GM19397 (cell line): Measurements from ENCODE around the gene CEP104.
"Not testable (repeated sequence)": the region's sequence is repeated elsewhere in the genome, so short reads cannot be mapped to it uniquely, and the experiment has no call there.

ENCODE experiments used
- ATAC-seq: cut with Tn5 transposase; IDR thresholded peaks from one replicate; pipeline ENCODE4 v1.9.1; 2021; ENCODE audit warnings: mild to moderate bottlenecking, moderate library complexity; ENCODE audit not compliant: unreplicated experiment

Gene CEP104

DNA sequence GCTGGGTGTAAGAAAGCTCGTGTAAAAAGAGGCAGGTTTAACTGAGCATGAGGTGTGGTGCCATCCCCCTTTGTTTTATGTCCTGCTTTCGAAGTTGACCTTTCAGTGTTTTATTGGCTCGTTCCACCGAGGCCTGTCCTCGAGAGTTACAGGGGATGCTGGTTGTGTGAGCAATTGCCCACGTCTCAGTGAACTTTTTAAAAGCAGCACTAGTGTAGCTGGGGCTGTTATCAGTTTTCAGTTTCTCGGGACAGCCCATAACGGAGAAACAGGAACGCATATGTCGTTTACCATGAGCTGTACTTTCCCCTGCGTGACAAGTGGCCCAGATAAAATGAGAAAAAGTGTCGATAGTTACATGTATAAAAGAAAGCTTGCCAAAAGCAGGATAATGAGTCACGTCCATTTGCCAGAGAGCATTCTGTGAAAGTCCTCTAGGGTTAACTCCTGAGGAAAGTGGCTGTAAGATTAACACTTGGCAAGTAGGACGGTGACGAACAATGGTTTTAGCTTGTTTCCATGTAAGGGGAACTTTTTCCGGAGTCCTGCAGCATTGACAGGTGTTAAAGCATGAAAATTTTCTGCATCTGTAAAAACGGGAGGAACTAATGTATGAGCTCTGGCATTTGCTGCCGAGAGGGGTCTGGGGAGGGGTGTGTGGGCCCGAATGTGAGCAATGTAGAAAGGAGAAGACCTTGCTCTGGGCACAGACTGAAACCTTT is 52.9 kb downstream of the CEP104 start:
- ATAC-seq: no peak

DNA sequence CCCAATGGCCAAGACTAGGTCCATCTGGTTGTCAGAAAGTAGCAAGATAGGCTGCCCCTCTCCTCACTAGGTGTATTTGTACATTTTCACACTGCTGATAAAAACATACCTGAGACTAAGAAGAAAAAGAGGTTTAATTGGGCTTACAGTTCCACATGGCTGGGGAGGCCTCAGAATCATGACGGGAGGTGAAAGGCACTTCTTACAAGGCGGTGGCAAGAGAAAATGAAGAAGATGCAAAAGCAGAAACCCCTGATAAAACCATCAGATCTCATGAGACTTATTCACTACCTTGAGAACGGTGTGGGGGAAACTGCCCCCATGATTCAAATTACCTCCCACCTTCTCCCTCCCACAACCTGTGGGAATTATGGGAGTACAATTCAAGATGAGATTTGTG is 56.2 kb downstream of the CEP104 start:
- not testable (repeated sequence) for ATAC-seq

DNA sequence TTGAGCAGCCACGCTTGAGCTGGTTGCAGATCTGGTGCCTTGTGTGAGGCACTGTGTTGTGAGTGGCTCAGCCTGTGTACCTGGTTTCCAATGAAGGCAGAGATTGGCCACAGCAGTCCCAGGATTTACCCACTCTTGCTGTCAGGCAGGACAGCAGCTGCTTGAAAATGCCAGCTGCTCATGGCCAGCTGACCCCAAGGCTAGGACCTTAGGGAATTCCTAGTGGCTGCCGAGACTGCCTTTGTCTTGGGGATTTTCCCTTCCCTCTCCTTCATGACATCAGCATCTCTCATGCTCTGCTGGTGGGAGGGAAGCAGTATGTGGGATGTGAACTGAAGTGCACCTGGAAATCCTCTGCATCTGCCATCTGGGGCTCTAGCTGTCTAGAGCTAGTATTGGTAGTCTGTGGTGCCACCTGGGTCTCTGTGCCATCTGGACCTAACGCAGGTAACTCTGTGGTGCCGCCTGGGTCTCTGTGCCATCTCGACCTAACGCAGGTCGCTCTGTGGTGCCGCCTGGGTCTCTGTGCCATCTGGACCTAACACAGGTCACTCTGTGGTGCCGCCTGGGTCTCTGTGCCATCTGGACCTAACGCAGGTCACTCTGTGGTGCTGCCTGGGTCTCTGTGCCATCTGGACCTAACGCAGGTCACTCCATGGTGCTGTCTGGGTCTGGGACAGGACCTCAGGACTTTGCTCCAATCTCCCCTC is 56.9 kb downstream of the CEP104 start:
- no peak for ATAC-seq

DNA sequence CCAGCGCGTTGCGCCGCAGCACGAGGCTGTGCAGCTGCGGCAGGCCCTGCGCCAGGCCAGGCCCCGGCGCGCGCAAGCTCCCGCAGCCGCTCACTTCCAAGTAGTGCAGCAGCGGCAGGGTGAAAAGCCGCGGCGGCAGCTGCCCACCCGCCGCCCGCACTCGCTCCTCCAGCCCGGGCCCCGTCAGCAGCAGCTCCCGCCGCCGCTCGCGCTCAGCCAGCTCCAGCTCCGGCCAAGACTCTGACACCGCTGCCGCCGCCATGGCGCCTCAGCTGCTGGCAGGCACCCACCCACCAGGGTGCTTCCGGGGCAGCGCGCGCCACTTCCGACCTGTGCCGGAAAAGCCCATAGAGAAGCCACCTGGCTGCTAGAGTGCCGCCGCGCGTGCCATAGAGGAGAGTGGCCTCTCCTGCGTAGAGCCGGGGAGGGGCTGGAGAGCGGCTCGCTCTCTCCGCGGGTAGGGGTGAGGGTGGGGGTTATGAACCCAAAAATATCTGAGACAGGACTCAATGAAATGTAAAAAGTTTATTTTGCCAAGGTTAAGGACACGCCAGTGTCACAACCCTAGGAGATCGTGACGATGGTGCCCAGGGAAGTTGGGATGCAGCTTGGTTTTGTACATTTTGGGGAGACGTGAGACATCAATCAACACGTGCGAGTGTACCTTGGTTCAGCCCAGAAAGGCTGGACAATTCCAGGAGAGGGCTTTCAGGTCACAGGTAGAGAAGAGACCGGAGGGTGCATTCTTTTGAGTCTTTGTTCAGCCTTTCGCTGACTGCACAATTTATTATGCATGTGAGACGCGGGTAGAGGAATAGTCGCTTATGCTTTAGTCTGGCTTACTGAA is 60.6 kb downstream of the CEP104 start, which contains the start of gene LRRC47:
Gene LRRC47, minus strand, starts transcription at position 284 of the 847 bp plus-strand sequence. Its CDS starts 22 bp downstream, at position 262.
- peak; percentile 97 for ATAC-seq

DNA sequence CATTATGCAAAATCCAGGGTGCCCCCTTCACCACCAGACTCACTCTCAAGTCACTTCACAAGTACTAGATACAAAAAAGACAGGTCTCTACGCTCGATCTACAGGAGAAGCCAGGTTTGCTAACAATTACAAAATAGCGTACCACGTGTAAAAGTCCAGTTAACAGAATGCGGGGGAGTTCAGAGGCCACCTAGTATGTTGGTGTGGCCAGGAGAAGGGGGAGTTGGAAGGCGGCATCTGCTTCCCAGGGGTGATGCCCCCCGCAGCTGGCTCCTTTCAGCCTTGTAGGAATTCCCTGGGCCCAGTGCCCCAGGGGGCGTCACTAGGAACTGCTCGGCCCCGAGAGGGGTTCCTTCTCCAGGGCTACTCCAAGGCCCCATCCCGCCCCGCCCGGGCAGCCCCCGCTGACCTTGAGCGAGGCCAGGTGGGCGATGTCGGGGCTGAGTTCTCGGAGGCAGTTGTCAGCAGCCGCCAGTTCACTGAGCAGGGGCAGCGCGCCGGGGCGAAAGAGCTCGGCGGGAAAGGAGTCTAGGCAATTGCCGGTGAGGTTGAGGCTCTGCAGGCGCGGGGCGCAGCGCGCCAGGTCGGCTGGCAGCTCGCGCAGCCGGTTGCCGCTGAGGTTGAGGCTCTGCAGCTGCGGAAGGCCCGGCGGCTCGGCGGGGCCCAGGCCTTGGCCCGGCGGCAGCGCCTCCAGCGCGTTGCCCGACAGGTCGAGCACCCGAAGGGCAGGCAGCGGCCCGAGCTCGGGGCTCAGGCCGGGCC is 61.4 kb downstream of the CEP104 start:
- no peak for ATAC-seq

DNA sequence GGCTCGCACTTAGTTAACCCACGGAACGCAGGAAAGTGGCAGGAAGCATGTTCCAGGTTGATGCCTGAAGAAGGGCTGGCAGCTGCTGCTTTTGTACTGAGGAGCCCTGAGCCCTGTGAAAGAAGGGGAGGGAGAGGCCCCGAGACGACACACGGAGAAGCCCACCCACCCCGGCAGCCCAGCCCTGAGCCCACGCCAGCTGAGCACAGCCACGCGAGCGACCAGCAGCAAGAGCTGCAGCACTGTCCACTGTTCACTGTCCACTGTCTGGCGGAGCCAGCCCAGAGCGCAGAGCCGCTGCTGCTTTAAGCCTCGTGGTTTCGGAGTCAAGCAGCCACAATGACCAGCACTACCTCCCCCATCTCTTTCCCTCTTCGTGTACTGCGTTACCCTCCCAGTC is 66.1 kb downstream of the CEP104 start:
- ATAC-seq: no peak

DNA sequence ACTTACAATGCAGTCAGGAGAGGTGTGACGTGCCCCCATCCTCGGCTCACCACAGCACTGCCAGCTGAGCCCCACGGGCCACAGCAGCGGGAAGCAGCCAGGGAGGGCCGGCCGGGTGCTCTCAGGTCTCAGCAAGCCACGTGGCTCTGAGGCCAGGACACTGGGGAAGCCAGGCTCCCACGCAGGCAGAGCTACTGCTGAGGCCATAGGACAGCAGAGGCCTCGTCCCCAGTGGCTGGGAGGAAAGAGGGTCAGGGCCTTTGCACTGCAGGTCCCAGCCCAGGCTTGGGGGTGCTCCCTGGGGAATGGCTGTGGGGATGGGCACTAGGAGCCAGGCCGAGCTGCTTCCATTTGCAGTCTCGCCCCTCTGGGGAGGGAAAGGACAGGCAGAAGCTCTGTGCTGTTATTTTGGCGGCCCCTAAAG is 66.5 kb downstream of the CEP104 start:
- ATAC-seq: no peak

DNA sequence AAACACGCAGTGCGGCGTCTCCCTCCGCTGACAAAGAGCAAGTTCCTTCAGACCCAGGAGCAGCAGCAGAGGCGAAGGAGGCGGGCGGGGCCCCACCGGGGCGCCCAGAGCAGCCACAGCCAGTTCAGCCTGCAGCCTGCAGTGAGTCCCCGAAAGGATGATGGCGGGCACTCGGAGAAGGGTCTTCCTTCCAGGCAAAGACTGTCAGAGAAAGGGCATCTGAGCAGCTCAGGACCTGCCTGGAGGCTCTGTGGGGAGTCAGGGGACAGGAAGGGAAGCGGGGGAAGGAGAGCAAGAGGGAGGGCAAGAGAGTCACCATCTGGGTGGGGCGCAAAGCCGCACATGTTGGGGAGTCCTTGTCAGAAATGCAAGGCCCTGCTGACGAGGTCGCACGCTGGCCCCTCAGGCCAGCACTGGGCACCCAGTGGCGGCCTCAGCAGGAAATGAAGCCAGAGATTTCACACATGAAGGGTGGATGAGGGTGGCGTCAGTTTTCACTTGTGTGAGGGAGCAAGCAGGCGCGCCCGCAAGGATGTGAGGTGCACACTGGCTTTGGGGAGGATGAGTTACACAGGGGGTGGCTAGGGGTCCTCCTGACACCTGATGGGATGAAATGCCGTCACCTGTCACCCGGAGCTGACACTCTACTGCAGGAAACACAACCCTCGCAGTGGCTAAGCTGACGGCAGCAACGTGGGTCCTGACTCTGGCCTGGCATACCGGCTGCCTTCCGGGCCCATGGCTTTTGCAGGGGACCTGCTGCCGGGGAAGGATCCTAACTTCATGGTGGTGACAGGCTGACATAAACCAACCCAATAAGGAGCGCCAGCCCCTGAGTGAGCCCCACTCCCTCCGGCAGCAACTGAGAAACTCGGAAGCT is 67.3 kb downstream of the CEP104 start:
- no peak for ATAC-seq

DNA sequence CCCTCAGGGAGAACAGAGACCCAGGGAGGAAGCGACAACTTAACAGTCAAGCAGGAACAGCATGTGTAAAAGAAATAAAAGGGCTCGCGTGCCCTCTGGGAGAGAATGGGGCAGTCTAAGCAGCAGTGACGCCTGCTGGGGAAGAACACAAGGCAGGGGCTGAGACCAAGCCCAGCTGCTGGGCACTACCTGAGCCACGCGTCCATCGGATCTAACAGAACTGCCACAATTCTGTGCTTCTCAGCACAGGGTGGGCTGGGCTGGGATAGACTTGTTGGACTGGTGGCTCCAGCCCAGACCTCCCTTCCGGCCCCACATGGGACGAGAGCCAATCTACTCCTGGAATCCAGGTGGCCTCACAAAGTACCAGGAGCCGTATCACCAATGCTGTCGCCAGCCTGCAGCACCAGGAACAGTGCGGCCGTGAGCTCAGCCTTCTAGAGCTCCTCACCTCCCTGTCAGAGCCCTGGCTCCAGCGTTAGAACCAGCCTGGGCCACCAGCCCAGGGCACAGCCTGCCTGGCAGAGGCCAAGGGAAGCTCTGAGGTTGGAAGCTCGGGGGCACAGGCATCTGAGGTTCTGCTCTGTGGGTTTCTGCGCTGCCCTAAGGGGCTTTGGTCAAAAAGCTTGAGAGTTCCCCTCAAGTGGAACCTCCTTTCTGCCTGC is 68.1 kb downstream of the CEP104 start:
- no peak for ATAC-seq

DNA sequence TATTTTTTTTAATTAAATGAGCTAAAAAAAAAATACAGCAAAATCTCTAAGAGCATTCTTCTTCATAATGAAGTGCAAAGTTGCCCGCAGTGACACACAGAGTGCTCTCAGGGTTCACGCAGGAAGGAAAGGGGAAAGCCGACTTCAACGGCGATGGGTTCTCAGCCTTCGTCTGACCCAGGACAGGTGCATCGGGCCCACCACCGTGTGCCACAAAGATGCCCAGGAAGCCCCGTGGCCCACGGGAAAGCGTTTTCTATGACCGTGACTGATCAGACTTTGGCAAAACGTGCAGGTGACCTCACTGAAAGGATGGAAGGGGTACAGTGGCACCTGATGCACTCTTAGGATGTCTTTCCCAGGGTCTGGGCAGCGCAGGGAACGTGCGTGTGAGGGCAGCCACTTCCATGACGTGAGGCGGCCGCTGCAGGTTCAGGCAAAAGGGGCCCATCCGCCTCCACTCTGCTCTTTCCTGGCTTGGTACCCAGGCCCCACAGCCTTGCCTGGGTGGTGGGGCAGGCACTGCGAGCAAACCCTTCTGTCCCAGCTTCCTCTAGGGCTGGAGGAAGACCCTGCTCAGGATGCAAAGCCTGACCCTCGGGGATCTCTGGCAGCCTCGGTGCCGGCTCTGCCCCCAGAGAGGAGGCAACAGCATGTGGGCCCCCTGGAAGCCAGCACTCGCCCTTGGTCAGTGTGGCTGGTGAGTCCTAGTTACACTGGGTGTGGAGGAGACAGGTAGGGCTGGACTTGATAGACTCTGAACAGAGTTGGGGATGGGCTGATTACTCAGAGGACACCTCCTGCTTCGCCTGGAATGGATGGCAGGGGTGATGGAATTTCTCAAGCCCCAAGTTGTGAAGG is 69.0 kb downstream of the CEP104 start:
- no peak for ATAC-seq

DNA sequence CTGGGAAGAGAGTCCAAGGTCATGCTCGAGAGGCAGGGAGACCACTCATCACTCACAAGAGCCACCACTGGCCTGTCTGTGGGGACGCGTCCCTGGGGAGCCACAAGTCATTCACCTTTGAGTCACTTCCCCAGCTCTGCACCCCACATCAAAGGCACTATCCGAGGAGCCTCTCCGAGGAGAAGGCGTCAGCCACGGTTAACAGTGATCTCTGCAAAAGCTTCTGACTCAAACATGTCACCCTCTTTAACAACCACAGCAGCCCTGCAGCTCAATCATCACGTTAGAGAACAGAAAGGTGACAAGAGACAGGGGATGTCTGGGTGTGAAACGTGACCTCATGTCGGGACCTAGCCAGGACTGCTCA is 69.7 kb downstream of the CEP104 start:
- ATAC-seq: no peak

DNA sequence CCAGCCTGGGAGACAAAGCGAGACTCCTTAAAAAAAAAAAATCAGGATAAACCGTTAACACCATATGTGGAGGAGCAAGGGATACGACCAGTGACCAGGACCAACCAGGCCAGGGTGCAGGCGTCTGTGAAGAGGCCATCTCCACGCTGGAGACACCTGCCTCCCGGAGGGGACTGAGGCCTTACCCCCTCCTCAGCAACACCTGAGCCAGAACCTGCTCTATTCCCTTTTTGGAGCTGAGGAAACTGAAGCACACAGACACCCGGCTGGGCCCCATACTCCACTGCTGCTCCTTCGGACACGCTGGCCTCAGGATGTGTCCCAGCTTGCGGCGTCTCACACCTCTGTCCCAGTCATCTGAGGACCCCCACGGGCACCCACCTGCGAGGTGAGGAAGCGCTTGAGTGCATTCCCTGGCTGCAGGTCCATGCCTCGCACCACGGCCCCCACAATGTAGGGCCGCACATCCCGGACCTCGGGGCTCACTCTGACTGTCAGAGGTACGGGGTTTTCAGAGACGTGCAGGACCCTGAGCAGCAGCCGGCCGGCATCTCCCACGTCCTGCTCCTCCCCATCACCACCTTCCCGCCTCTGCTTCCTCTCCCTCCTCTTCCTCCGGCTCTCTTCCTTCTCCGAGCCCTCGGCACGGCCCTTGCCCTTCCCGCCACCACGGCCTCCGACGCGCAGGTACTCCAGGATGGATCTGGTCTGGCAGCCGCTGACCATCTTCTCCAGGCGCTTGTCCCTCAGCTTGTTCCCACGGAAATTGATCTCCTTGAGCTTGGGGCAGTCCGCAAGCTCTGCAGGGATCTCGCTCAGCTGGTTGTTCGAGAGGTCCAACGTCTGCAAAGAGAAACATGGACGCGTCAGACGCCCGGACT is 70.3 kb downstream of the CEP104 start:
- no peak for ATAC-seq

DNA sequence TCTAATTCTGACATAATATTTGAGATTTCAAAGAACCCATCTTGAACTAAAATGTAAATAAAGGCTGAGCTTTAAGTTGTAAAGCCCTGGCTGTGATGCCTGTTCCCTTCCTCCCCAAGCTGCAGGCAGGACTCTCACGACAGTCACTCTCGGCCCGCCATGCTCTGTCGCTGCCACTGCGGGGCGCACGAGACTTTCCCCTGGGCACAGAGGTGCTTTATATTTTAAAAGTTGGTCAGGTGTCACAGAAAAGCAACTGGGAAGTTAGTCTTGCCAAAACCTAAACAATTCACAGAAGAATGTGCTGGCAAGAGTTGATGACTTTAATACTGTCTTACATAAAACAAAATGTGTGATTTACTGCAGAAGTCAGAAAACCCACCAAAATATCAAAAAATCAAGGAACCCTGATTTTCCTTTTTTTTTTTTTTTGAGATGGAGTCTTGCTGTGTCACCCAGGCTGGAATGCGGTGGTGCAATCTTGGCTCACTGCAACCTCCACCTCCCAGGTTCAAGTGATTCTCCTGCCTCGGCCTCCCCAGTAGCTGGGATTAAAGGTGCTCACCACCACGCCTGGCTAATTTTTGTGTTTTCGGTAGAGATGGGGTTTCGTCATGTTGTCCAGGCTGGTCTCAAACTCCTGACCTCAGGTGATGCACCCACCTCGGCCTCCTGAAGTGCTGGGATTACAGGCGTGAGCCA is 71.4 kb downstream of the CEP104 start:
- ATAC-seq: no peak

DNA sequence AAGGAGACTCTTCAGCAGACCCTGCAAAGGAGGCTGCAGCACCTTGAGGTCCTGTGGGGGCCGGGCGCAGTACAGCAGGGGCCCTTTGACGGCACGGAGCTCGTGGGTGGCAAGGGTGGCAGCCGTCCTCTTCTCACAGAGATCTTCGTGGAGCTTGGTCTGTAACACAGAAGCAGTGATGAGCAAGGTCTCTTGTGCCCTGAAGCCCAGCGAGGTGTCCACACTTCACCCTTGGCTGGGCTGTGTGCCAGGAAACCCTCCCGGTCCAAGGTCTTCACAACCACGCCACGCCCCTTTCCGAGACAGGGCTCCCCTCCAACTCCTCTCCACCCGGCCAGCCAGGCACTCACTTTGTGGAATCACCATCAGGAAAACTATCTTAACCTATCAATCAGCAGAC is 72.0 kb downstream of the CEP104 start:
- no peak for ATAC-seq

DNA sequence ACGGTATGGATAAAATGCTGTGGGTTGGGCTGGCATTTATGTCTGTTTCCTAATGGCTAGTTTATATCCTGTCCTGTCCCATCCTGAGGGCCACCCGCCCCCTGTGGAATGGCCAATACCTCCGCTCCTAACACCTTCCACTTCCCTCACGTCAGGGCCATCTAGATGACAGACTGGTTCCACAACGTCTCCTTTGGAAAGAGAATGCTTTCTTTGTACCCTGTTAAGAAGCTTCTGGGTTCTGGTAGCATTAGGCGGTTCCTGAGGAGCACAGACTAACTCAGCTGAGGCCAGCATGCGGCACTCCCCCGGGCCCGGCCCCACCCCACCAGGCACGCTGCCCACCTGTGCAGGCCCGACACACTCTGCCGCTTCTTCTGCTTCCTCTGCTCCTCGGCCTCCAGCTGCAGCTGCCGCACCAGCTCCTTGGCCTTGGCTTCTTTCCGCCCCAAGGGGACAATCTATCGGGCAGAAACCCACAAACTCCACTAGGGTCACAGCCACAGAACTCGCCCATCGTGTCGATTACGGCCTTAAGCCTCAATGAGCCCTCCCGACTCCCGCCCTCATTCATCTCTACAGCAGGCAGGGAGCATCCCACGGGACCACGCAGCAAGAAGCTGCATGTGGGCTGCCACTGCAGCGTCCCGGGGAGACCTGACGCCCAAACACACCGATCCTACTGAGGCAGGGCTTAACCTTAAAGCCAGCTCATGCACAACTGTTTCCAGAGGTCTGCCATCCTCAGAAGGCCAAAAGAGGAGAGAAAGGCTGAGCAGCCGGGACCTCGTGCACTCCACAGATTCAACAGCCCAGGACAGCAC is 73.1 kb downstream of the CEP104 start:
- no peak for ATAC-seq

DNA sequence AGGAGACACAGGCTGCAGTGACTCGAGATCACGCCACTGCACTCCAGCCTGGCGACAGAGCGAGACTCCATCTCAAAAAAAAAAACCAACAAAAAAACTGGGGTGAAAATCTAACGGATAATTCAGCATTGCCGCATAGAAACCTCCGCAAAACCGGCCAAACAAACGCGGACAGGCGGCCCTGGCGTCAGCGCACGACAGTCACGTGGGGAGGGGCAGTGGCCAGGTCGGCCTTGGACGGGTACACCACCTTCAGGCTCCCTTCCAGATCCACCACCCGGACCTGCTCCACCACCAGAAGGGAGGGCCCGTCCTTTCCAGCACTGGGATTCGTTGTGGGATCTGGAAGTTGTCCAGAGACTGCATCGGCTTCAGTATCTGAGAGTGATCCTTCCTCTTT is 76.1 kb downstream of the CEP104 start:
- no peak for ATAC-seq
